Cardiac fibroblast (primary cell): ENCODE data around the gene APOL6.

Source experiments
- DNase-seq, 2 donors: peaks; one replicate each; pipeline versions ENCODE4 v3.0.0 to v3.0.0-alpha.2; 2010; ENCODE audit warnings: low read depth in 2 of 2
- H3K4me3 ChIP-seq, 2 donors: replicated peaks in 1 of 2; 1 replicate in 1 of 2; 2 replicates in 1 of 2; pipeline ENCODE4 v1.5.1; 2011; ENCODE audit warnings: low read depth in 2 of 2, low read length in 2 of 2, mild to moderate bottlenecking in 2 of 2, moderate library complexity in 1 of 2
- TF ChIP-seq, protein P1 (sequence below): IDR thresholded peaks from one replicate; pipeline ENCODE4 v1.5.1; 2011; ENCODE audit warnings: low read depth, mild to moderate bottlenecking, low read length, inconsistent platforms

APOL6 gene

DNA sequence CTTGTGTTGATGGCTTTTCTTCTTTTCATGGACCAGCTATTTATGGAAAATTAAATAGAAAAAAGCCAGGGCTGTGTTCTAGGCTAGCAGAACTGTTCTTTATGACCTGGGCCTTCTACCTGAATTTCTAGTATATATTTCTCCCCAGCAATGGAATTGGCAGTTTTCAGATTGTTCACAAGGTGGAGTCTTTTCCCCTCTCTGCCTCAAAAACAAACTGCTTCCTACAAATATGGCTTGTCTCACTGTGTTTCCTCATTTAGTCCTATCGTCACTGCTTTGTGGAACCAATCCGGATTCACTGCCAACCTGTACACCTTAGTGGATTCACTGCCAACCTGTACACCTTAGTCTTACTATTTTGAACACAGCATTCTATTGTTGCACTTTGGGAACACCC is 64.4 kb downstream of the APOL6 start:
- H3K4me3 ChIP-seq: no peak overlapping the region
- no peak for DNase-seq
- TF ChIP-seq, protein P1, sequence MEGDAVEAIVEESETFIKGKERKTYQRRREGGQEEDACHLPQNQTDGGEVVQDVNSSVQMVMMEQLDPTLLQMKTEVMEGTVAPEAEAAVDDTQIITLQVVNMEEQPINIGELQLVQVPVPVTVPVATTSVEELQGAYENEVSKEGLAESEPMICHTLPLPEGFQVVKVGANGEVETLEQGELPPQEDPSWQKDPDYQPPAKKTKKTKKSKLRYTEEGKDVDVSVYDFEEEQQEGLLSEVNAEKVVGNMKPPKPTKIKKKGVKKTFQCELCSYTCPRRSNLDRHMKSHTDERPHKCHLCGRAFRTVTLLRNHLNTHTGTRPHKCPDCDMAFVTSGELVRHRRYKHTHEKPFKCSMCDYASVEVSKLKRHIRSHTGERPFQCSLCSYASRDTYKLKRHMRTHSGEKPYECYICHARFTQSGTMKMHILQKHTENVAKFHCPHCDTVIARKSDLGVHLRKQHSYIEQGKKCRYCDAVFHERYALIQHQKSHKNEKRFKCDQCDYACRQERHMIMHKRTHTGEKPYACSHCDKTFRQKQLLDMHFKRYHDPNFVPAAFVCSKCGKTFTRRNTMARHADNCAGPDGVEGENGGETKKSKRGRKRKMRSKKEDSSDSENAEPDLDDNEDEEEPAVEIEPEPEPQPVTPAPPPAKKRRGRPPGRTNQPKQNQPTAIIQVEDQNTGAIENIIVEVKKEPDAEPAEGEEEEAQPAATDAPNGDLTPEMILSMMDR: no peak

DNA sequence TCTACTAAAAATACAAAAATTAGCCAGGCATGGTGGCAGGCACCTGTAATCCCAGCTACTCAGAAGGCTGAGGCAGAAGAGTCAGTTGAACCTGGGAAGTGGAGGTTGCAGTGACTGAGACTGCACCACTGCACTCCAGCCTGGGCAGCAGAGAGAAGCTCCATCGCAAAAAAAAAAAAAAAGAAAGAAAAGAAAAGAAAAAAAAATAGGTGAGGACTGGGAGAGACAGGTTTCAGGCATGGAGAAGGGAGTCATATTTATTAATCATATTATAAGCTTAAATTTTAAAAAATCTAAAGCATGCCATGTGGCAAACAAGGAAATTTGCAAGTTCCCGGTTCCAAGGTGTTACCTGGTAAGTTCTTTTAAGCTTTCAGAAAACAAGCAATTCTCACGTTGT is 69.3 kb downstream of the APOL6 start, which contains the start of gene APOL5:
Gene APOL5 (plus strand): TSS at position 301 of the 400 bp plus-strand sequence. CDS start 0 bp downstream, at position 301.
- TF ChIP-seq, protein P1: no peak
- no peak for DNase-seq
- no peak within 1 kb of the TSS for H3K4me3 ChIP-seq
